ENCODE data around the gene MAD1L1. TPM values are rescaled to one million over a fixed set of nuclear protein-coding genes. Genes with fewer than 3 reads are reported as not detected.

Gene MAD1L1
- total and polyA plus RNA-seq, 7 donors: 11.7 to 17.5 (median 15.6) TPM

DNA sequence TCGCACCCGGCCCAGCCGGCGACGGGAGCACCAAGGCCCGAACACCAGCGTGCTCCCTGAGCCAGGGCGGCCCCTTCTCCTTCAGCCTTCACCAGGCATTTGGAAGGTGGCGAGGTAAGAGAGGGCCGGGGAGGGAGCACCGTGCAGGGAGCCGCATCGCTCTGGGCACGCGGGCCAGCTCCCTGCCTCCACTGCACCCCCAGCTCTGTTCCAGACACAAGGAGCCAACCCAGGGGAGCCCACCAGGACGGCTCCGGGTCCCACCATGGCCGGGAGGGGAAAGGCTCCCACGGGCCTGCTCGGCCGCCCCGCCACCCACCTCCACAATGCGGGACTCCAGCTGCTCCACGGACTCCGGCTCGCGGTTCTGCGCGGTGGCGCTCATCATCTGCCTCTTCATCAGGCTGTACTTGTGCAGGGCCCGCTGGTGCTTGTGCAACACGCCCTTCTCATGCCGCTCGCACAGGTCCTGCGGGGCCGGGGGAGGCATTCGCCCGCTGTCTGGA lies 24.4 kb upstream of the MAD1L1 start:
- Histone ChIP-seq H3K4me3 (no peak overlapping the region), H3K36me3 (ENCODE audit: insufficient read depth in 1 of 2, low read depth in 1 of 2) (peaks cover 2 to 23% of the 10 kb centered on the region in 2 donors), H3K4me1 (no peaks in the 10 kb centered on the region), H3K9me3 (no peaks in the 10 kb centered on the region), H3K27me3 (ENCODE audit: insufficient read depth in 3 of 3, low read length in 2 of 3) (no peaks in the 10 kb centered on the region), H3K27ac (no peak overlapping the region)
- ATAC-seq (no peak), DNase-seq (no peak)
- intact Hi-C loops (cut with DNase I): no loop called here
- TF ChIP-seq, protein P1, sequence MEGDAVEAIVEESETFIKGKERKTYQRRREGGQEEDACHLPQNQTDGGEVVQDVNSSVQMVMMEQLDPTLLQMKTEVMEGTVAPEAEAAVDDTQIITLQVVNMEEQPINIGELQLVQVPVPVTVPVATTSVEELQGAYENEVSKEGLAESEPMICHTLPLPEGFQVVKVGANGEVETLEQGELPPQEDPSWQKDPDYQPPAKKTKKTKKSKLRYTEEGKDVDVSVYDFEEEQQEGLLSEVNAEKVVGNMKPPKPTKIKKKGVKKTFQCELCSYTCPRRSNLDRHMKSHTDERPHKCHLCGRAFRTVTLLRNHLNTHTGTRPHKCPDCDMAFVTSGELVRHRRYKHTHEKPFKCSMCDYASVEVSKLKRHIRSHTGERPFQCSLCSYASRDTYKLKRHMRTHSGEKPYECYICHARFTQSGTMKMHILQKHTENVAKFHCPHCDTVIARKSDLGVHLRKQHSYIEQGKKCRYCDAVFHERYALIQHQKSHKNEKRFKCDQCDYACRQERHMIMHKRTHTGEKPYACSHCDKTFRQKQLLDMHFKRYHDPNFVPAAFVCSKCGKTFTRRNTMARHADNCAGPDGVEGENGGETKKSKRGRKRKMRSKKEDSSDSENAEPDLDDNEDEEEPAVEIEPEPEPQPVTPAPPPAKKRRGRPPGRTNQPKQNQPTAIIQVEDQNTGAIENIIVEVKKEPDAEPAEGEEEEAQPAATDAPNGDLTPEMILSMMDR (IDR thresholded peaks at IDR 0.05): no peak
- 94 to 96% (median 95%) methylated on average over 32 to 38 of the region's 38 CpGs for WGBS, 3 donors

DNA sequence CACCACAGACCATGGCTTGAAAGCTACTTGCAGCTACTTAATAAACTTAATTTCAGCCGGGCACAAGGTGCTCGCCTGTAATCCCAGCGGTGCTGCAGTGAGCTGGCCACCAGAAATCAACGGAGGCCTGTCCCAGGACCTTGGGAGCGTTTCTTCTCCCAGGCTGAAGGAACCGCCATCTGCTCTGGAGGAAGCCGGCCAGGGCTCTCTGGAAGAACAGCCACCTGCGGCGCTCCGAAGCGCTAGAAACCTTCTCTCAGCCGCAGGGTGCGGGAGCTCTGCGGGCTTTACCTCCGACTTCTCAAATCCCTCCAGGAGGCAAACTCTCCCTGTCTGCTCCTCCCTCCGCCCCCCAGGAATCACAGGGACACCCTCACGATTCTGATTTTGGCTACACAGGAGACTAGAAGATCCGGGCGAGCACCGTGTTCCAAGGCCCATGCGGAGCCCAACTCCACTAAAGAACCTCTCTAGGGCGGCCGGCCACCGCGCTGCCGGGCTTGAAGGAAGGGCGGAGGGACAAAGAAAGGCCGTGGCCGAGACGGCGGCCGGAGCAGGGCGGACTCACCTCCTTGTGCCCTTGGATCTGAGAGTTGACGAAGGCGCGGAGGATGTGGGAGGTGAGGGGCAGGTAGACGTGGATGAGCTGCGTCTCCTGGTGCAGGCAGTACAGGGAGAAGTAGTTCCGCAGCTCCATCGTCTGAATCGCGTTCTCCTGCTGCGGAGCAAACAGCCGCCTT lies 23.7 kb upstream of the MAD1L1 start:
- peaks cover 2 to 23% of the 10 kb centered on the region in 2 donors for H3K36me3 ChIP-seq (ENCODE audit: insufficient read depth in 1 of 2, low read depth in 1 of 2)
- no peaks in the 10 kb centered on the region for H3K27me3 ChIP-seq (ENCODE audit: insufficient read depth in 3 of 3, low read length in 2 of 3)
- DNase-seq (no peak), ATAC-seq (no peak)
- H3K4me1 ChIP-seq: no peaks in the 10 kb centered on the region
- intact Hi-C loops (cut with DNase I): no loop called here
- TF ChIP-seq, protein P1 (IDR thresholded peaks at IDR 0.05): no peak
- no peaks in the 10 kb centered on the region for H3K9me3 ChIP-seq
- 93 to 95% (median 95%) methylated on average over 40 to 44 of the region's 44 CpGs for WGBS, 3 donors
- H3K27ac ChIP-seq: no peak overlapping the region
- no peak overlapping the region for H3K4me3 ChIP-seq

DNA sequence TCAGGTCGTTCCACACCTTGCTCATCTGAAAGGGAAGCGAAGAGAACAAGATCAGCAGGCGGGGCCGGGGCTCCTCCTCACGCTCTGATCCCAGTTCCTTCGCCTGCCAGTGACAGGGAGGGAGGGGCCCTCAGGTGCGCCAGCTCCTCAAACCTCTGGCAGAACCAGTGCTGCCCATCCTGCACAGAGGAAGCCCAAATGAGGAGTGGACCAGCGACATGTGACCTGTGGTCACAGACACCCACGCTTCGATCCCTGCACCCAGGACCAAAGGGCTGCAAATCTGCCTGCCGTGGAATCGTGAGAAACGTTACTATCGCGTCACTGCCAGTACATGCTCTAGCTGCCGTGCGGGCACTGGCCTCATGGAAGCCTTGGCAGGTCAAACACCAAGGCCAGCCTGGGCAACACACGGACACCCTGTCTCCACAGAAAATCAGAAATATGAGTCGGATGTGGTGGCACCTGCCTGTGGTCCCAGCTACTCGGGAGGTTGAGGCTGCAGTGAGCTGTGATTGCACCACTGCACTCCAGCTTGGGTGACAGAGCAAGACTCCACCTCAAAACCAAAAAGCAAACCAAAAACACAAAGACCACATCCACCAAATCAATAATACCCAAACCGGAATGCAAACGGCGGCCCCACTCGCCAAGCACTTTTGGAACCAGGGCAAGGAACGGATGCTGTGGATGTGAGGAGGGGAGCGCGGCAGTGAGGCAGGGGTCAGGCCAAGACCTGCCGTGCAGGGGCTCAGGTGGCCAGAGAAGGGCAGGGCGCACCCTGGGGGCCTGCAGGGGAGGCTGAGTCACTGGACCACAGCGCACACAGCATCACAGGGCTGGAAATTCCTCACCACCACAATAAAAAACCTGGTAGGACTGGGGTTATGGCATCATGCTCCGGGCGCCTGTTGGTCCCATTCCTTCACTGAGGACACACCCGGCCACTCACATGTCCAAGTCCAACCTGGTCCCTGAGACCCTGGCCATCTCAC lies 22.7 kb upstream of the MAD1L1 start:
- H3K9me3 ChIP-seq: no peaks in the 10 kb centered on the region
- WGBS, 3 donors: 92 to 94% (median 94%) methylated on average over 32 to 33 of the region's 33 CpGs
- H3K27me3 ChIP-seq (ENCODE audit: insufficient read depth in 3 of 3, low read length in 2 of 3): no peaks in the 10 kb centered on the region
- H3K4me1 ChIP-seq: no peaks in the 10 kb centered on the region
- peaks cover 2 to 23% of the 10 kb centered on the region in 2 donors for H3K36me3 ChIP-seq (ENCODE audit: insufficient read depth in 1 of 2, low read depth in 1 of 2)
- H3K27ac ChIP-seq: no peak overlapping the region
- H3K4me3 ChIP-seq: no peak overlapping the region
- no peak for DNase-seq
- intact Hi-C loops (cut with DNase I): no loop called here
- no peak for ATAC-seq
- TF ChIP-seq, protein P1 (IDR thresholded peaks at IDR 0.05): no peak

DNA sequence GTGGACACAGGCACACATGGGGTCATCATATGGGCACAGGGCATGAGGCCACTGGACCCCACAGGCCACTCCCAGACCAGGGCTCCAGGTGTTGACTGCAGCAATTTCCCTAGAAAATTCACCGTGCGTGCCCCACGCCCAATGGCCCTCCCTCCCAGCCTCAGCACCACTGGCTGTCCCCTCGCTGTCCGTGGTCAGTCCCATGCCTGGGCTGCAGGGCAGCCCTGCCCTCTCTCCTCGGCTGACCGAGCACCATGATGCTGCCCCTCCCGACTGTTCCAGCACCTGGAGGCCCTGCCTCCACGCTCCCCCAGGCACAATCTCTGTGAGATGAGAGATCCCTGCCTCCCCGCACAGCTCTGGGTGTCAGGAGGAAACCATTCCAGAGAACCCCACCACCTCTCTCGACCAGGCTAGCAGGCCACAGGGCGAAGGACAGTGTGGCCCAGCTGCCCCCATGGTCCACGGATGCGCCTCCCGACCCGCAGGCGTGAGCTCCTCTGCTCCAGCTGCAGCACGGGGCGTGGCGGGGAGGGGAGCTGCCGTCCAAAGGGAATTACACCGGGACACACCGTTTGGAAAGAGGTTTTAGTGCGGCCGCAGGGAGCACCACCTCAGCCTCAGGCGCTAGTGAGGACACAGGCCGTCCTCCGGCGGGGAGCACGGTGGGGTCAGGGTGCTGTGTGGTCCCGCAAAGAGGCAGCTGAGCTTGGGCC lies 21.8 kb upstream of the MAD1L1 start:
- 90 to 94% (median 91%) methylated on average over 31 of the region's 31 CpGs for WGBS, 3 donors
- Histone ChIP-seq H3K36me3 (ENCODE audit: insufficient read depth in 1 of 2, low read depth in 1 of 2) (peaks cover 2 to 23% of the 10 kb centered on the region in 2 donors), H3K27ac (no peak overlapping the region), H3K4me3 (no peak overlapping the region), H3K9me3 (no peaks in the 10 kb centered on the region), H3K4me1 (no peaks in the 10 kb centered on the region), H3K27me3 (ENCODE audit: insufficient read depth in 3 of 3, low read length in 2 of 3) (no peaks in the 10 kb centered on the region)
- DNase-seq: no peak
- no peak for ATAC-seq
- TF ChIP-seq, protein P1 (IDR thresholded peaks at IDR 0.05): no peak
- intact Hi-C loops (cut with DNase I): no loop called here
